HFF-Myc (cell line): ENCODE data around the gene DYSF.

ENCODE experiments used
- DNase-seq: peaks from one replicate; pipeline ENCODE4 v3.0.0-alpha.2; 2011; ENCODE audit warnings: low read depth; ENCODE audit errors: extremely low read depth
- H3K4me3 ChIP-seq: replicated peaks from 2 replicates; pipeline ENCODE4 v1.5.1; 2011; ENCODE audit warnings: low read depth, mild to moderate bottlenecking, control low read depth, low read length
- TF ChIP-seq, protein P1 (sequence below): IDR thresholded peaks from 2 replicates; pipeline ENCODE4 v1.5.1; 2012; ENCODE audit warnings: mild to moderate bottlenecking, low read depth, low read length, control low read depth; ENCODE audit errors: missing control alignments

Gene DYSF

DNA sequence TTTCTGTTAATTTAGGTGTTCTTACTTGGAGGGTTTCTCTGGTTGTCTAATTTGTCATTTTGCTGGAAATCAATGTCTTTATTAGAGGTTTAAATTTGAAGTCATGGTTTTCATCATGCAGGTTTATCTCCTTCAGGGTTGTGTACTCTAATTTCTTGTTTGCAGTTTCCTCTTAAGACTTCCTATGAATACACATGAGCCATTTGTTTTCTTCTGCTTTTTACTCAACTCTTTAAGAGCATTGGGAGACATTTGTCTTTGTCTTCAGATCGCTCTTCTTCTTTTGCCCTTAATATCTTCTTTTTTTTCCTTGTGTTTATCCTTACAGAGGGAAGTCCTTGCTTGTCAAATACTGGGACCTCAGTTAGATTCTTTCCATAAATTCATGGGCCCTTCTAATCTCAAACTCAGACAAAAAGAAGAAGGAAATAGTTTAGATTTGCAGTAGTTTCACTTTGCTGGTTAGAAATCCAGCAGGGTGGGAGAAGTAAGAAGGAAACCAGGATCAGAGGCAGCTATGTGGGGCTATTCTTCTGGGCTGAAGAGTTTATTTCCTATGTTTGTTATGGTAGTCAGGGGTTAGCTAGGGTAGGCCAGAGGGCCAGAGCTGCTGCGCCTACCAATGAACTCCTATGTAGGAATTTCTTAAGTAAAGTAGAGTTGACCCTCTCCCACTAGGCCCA lies 176.6 kb downstream of the DYSF start:
- TF ChIP-seq, protein P1, sequence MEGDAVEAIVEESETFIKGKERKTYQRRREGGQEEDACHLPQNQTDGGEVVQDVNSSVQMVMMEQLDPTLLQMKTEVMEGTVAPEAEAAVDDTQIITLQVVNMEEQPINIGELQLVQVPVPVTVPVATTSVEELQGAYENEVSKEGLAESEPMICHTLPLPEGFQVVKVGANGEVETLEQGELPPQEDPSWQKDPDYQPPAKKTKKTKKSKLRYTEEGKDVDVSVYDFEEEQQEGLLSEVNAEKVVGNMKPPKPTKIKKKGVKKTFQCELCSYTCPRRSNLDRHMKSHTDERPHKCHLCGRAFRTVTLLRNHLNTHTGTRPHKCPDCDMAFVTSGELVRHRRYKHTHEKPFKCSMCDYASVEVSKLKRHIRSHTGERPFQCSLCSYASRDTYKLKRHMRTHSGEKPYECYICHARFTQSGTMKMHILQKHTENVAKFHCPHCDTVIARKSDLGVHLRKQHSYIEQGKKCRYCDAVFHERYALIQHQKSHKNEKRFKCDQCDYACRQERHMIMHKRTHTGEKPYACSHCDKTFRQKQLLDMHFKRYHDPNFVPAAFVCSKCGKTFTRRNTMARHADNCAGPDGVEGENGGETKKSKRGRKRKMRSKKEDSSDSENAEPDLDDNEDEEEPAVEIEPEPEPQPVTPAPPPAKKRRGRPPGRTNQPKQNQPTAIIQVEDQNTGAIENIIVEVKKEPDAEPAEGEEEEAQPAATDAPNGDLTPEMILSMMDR = no peak
- DNase-seq = no peak
- no peak overlapping the region for H3K4me3 ChIP-seq

GRCh38 chr2:71630454-71631328 lies 177.3 kb downstream of the DYSF start:
- H3K4me3 ChIP-seq = no peak overlapping the region
- TF ChIP-seq, protein P1 = no peak
- no peak for DNase-seq

DNA sequence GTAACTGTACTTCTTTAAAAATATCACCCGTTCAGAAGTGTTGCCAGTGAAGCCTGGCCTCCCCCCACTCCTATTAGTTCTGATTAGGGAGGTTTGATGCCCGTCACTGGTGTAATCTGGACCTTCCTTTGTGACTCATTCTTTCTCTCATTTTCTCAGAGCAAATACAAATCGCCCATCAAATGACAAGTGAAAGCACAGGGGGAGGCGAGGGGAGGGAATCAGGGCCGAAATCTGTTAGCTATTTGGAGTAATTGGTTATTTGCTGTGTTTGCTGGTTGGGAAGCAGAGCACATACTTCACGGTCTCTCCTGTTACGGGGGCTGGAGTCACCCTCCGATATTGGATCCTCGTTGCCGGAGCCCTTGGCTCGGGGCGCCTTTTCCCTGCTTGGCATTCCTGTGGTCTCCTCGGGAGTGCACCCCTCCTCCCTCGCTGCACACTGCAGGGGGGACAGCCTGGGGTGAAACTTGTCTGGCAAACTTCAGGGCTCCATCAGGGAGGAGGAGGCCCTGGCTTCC lies 178.1 kb downstream of the DYSF start:
- peak overlapping the region; percentile 25 for H3K4me3 ChIP-seq
- DNase-seq = peak; percentile 30
- TF ChIP-seq, protein P1 = no peak

- TF ChIP-seq, protein P1 = no peak
- DNase-seq = no peak
Measured at GRCh38 chr2:71633086-71633485, 179.7 kb downstream of the DYSF start.

DNA sequence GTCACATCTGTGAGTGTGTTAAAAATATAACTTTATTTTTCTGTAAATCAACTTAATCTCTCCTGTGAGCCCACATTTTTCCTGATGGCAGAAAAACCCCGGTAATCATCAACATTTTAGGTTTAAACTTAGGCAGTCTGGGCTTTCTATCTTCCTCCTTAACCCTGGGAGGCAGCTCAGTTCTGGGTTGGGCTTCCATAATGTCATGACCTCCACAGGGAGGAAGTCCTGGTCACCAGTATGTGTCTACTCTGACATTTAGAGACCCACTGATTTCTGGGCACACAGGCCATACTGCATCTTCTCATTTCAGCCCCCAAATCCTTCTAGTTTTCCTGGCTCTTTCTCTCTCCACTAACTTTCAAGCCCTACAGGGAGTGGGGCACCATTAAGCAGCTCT lies 181.2 kb downstream of the DYSF start:
- DNase-seq = no peak
- H3K4me3 ChIP-seq = no peak overlapping the region
- TF ChIP-seq, protein P1 = no peak

More at GRCh38 chr2:71633086-71633485, 179.7 kb downstream of the DYSF start:
- H3K4me3 ChIP-seq = no peak overlapping the region

DNA sequence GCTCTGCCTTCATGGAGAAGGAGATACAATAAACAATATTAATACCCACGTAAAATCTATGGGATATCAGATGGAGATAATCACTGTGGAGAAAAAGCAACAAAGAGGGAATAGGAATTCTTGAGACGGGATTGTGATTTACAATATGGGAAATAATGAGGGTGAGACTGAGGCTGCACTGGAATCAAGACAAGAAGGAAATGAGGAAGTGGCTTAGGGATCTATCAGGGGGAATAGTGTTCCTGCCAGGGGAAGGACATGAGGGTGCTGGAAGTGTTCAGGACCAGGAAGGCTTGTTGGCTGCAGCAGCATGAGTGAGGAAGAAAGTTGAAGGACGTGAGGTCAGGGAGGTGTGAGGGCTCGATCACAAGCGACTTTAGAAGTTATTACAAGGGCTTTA lies 182.4 kb downstream of the DYSF start:
- no peak for DNase-seq
- no peak overlapping the region for H3K4me3 ChIP-seq
- TF ChIP-seq, protein P1 = no peak
